ENCODE data around the gene CCDC73. TPM values are rescaled to one million over a fixed set of nuclear protein-coding genes. Genes with fewer than 3 reads are reported as not detected.

The CCDC73 gene
- total and polyA plus RNA-seq, 10 of the 15 experiments (the other 5 are each of a cell fraction or from before 2014, with no cell fraction given): 0.05 to 0.57 (median 0.14) TPM

GRCh38 chr11:32779136-32779535, 15.3 kb downstream of the CCDC73 start:
- intact Hi-C loops (cut with micrococcal nuclease; ENCODE audit: unreplicated experiment): no loop called here

GRCh38 chr11:32775908-32776307, 18.6 kb downstream of the CCDC73 start:
- peak overlapping the region; percentile 31 for H3K27ac ChIP-seq (ENCODE audit: control insufficient read depth, insufficient read depth)
- intact Hi-C loops (cut with micrococcal nuclease; ENCODE audit: unreplicated experiment) (no loop called here), in situ Hi-C loops (cut with MboI) (no loop called here)
- 0% methylated on average over 2 of the region's 2 CpGs for WGBS (ENCODE audit: insufficient coverage, insufficient replicate concordance, low lambda C conversion rate, missing lambda C conversion rate)
- ChIA-PET CTCF (interaction anchor here (1.1 to 1.2 kb wide), 2 partner anchors 17 to 452 kb away, joined by 3 read pairs; no protein-coding TSS in a partner anchor), POLR2A (no interaction called here), RAD21 (ENCODE audit: unreplicated experiment) (no interaction called here), SMC1A (ENCODE audit: uncharacterized antibody, unreplicated experiment) (interaction anchor here (1.5 to 2.0 kb wide), 2 partner anchors 16 kb away, joined by 9 to 12 read pairs; no protein-coding TSS in a partner anchor)
- peak; percentile 74 for FAIRE-seq
- H3K9me3 ChIP-seq (replicated peaks; ENCODE audit: control insufficient read depth, insufficient read depth, low read length): no peaks in the 10 kb centered on the region
- no peaks in the 10 kb centered on the region for H3K36me3 ChIP-seq (ENCODE audit: control insufficient read depth in 2 of 2, insufficient read depth in 2 of 2, low read length in 1 of 2)
- TF ChIP-seq ATF7 (IDR thresholded peaks at IDR 0.05; ENCODE audit: low read depth) (0 out of 2 replicates have a peak, but pooled peaks have one; percentile 12), HDGF (IDR thresholded peaks at IDR 0.05) (peak; percentile 65; the same call in 1 of the 2 replicates), POU2F2 (IDR thresholded peaks at IDR 0.05; ENCODE audit: borderline replicate concordance, low read depth, low read length) (no peak)
- H3K4me3 ChIP-seq: peak overlapping the region; percentile 4; the same call in 1 of the 2 replicates
- no peaks in the 10 kb centered on the region for H3K79me2 ChIP-seq (ENCODE audit: control insufficient read depth, insufficient read depth, low read length)
- H3K9ac ChIP-seq (ENCODE audit: control insufficient read depth, insufficient read depth, low read length): no peak overlapping the region; the same call in 1 of the 2 replicates
- H2AFZ ChIP-seq (ENCODE audit: control insufficient read depth, low read depth, low read length): peak overlapping the region; percentile 83
- DNase-seq (ENCODE audit: low read depth, low spot score): no peak
- no peaks in the 10 kb centered on the region for H3K4me1 ChIP-seq (ENCODE audit: control insufficient read depth, insufficient read depth, low read length)
- peak; percentile 86 for ATAC-seq
- BruUV-seq (replicated peaks): no TSS peak
- no peaks in the 10 kb centered on the region for H4K20me1 ChIP-seq (ENCODE audit: control insufficient read depth, insufficient read depth)
- H3K27me3 ChIP-seq (replicated peaks in 1 of 2; ENCODE audit: control insufficient read depth in 2 of 2, insufficient read depth in 2 of 2, low read length in 1 of 2): no peaks in the 10 kb centered on the region
- H3K4me2 ChIP-seq (ENCODE audit: control insufficient read depth, insufficient read depth): peak overlapping the region; percentile 68

More at GRCh38 chr11:32779136-32779535, 15.3 kb downstream of the CCDC73 start:
- Histone ChIP-seq H3K36me3 (ENCODE audit: control insufficient read depth in 2 of 2, insufficient read depth in 2 of 2, low read length in 1 of 2) (no peaks in the 10 kb centered on the region), H3K27ac (ENCODE audit: control insufficient read depth, insufficient read depth) (no peak overlapping the region), H2AFZ (ENCODE audit: control insufficient read depth, low read depth, low read length) (peak overlapping the region; percentile 59), H3K4me3 (no peak overlapping the region), H4K20me1 (ENCODE audit: control insufficient read depth, insufficient read depth) (no peaks in the 10 kb centered on the region), H3K4me1 (ENCODE audit: control insufficient read depth, insufficient read depth, low read length) (no peaks in the 10 kb centered on the region), H3K9ac (ENCODE audit: control insufficient read depth, insufficient read depth, low read length) (no peak overlapping the region), H3K9me3 (replicated peaks; ENCODE audit: control insufficient read depth, insufficient read depth, low read length) (no peaks in the 10 kb centered on the region), H3K27me3 (replicated peaks in 1 of 2; ENCODE audit: control insufficient read depth in 2 of 2, insufficient read depth in 2 of 2, low read length in 1 of 2) (no peaks in the 10 kb centered on the region), H3K79me2 (ENCODE audit: control insufficient read depth, insufficient read depth, low read length) (no peaks in the 10 kb centered on the region), H3K4me2 (ENCODE audit: control insufficient read depth, insufficient read depth) (no peak overlapping the region)
- ATAC-seq (no peak; the same call in 2 of the 3 replicates), FAIRE-seq (no peak), DNase-seq (ENCODE audit: low read depth, low spot score) (no peak)
- CTCF ChIA-PET: interaction anchor here (0.7 to 1.5 kb wide), 5 partner anchors 12 to 540 kb away, joined by 3 to 16 read pairs (median 3); no protein-coding TSS in a partner anchor
- SMC1A ChIA-PET (ENCODE audit: uncharacterized antibody, unreplicated experiment): interaction anchor here (0.7 to 1.7 kb wide), 6 partner anchors 8 to 284 kb away, joined by 3 to 8 read pairs (median 4); no protein-coding TSS in a partner anchor
- in situ Hi-C loops (cut with MboI): no loop called here
- POLR2A ChIA-PET: interaction anchor here (0.6 kb wide), 3 partner anchors 48 to 287 kb away, joined by 6 to 11 read pairs (median 7); no protein-coding TSS in a partner anchor
- RAD21 ChIA-PET (ENCODE audit: unreplicated experiment): interaction anchor here (0.6 to 1.7 kb wide), 3 partner anchors 12 to 228 kb away, joined by 3 to 6 read pairs (median 3); no protein-coding TSS in a partner anchor
- TF ChIP-seq CREB1 (IDR thresholded peaks at IDR 0.05; ENCODE audit: low read depth) (no peak), ZNF384 (IDR thresholded peaks at IDR 0.05; ENCODE audit: borderline replicate concordance, low read depth, low read length) (0 out of 2 replicates have a peak, but pooled peaks have one; percentile 45)
- no TSS peak for BruUV-seq (replicated peaks)

Measured in GM12878 (cell line).